ENCODE results near the gene PTPN1. TPM values are rescaled to one million over a fixed set of nuclear protein-coding genes. Genes with fewer than 3 reads are reported as not detected.

Gene PTPN1
- total and polyA plus RNA-seq, 4 donors: 5.8 to 10.6 (median 9.7) TPM

DNA sequence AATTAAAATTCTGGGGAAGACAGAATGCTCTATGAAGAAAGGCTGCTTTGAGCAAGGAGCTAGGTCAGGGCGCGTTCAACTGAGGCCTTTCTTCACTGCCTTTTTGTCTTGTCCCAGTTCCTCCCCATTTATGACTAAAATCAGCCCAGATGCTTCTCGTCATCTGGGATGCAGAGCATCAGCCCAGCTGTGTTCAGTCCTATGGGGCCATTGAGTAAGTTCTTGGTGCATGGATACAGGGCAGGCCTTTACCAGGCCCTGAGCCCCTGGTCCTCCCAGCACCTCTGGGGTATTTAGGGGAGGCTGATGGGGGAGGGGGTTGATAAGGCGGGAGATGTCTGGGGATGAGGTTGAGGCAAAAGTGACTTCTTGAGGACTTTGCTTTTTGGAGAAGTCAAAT, 55.7 kb downstream of the PTPN1 start:
- no peak overlapping the region for H3K27ac ChIP-seq (ENCODE audit: low read depth in 1 of 2, low read length in 2 of 2)
- no peak for DNase-seq (ENCODE audit: low spot score)
- TF ChIP-seq HNF4G (IDR thresholded peaks at IDR 0.05): no peak
- TF ChIP-seq, protein P1, sequence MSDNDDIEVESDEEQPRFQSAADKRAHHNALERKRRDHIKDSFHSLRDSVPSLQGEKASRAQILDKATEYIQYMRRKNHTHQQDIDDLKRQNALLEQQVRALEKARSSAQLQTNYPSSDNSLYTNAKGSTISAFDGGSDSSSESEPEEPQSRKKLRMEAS (IDR thresholded peaks at IDR 0.05): no peak
- TF ChIP-seq EGR1 (IDR thresholded peaks at IDR 0.05; ENCODE audit: low read depth in 2 of 2): no peak
- TF ChIP-seq HNF4A (conservative IDR thresholded peaks at IDR 0.05): no peak
- no peak for TF ChIP-seq TAF1 (conservative IDR thresholded peaks at IDR 0.05)
- TF ChIP-seq RXRA (IDR thresholded peaks at IDR 0.05): no peak
- TF ChIP-seq RAD21 (IDR thresholded peaks at IDR 0.05): no peak
- no peaks in the 10 kb centered on the region for H3K9me3 ChIP-seq (ENCODE audit: control insufficient read depth in 4 of 4, low read length in 3 of 4)
- 96% methylated on average over 4 of the region's 4 CpGs for WGBS
- H3K36me3 ChIP-seq (ENCODE audit: control insufficient read depth in 4 of 4, insufficient read depth in 3 of 4, low read depth in 1 of 4, low read length in 3 of 4): peaks cover 7 to 29% (median 17%) of the 10 kb centered on the region in 4 donors
- peaks cover 0 to 7% (median 4%) of the 10 kb centered on the region in 4 donors for H3K4me1 ChIP-seq (ENCODE audit: control insufficient read depth in 4 of 4, insufficient read depth in 4 of 4, low read length in 3 of 4)
- H3K9ac ChIP-seq (ENCODE audit: low read depth in 1 of 2, low read length in 2 of 2): no peak overlapping the region
- no peaks in the 10 kb centered on the region for H3K27me3 ChIP-seq (ENCODE audit: control insufficient read depth in 4 of 4, insufficient read depth in 4 of 4, low read length in 3 of 4)
- H3K4me3 ChIP-seq (ENCODE audit: low read depth in 1 of 3, low read length in 3 of 3): no peak overlapping the region

DNA sequence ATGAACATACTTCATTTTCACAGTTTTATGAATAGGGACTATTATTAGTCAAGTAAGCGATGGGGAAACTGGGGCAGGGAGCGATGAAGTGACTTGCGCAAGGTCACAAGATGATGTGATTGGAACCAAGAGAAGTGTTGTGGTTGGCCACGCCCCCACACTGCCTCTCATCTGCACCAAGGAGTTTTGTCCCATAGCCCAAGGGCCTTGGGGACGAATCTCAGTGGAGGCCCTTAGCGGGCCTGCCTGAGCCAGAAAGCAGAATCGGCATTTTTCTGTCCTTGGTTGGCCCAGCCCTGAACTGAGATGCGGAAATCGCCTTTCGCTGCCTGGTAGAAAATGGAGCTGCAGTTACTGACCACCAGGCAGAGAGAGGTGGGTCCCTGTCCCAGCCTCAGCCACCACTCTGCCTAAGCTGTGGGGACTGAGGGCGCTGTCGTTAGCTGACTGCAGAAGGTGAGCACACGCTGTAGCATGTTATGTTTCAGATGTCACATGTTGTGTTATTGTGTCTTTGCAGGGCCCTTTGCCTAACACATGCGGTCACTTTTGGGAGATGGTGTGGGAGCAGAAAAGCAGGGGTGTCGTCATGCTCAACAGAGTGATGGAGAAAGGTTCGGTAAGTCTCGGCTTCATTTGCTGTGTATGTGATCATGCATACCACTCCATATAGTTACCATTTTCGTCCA, 57.8 kb downstream of the PTPN1 start:
- Histone ChIP-seq H3K4me3 (ENCODE audit: low read depth in 1 of 3, low read length in 3 of 3) (no peak overlapping the region), H3K27me3 (ENCODE audit: control insufficient read depth in 4 of 4, insufficient read depth in 4 of 4, low read length in 3 of 4) (no peaks in the 10 kb centered on the region), H3K4me1 (ENCODE audit: control insufficient read depth in 4 of 4, insufficient read depth in 4 of 4, low read length in 3 of 4) (peaks cover 4 to 13% (median 10%) of the 10 kb centered on the region in 4 donors), H3K27ac (ENCODE audit: low read depth in 1 of 2, low read length in 2 of 2) (no peak overlapping the region), H3K9ac (ENCODE audit: low read depth in 1 of 2, low read length in 2 of 2) (no peak overlapping the region), H3K9me3 (ENCODE audit: control insufficient read depth in 4 of 4, low read length in 3 of 4) (no peaks in the 10 kb centered on the region), H3K36me3 (ENCODE audit: control insufficient read depth in 4 of 4, insufficient read depth in 3 of 4, low read depth in 1 of 4, low read length in 3 of 4) (peaks cover 4 to 19% (median 16%) of the 10 kb centered on the region in 4 donors)
- WGBS: 95% methylated on average over 18 of the region's 18 CpGs
- DNase-seq (ENCODE audit: low spot score): no peak
- TF ChIP-seq, protein P1 (IDR thresholded peaks at IDR 0.05): no peak
- TF ChIP-seq HNF4G (IDR thresholded peaks at IDR 0.05) (no peak), FOXA2 (IDR thresholded peaks at IDR 0.05) (no peak), RAD21 (IDR thresholded peaks at IDR 0.05) (no peak), RXRA (IDR thresholded peaks at IDR 0.05) (no peak), YY1 (IDR thresholded peaks at IDR 0.05) (no peak), GABPA (IDR thresholded peaks at IDR 0.05 in 1 of 2, conservative IDR thresholded peaks at IDR 0.05 in 1 of 2) (no peak), SP1 (IDR thresholded peaks at IDR 0.05) (no peak), TAF1 (conservative IDR thresholded peaks at IDR 0.05) (no peak), FOXA1 (IDR thresholded peaks at IDR 0.05) (no peak), JUND (IDR thresholded peaks at IDR 0.05) (no peak), HNF4A (conservative IDR thresholded peaks at IDR 0.05) (no peak), NR2F2 (IDR thresholded peaks at IDR 0.05) (no peak), EGR1 (IDR thresholded peaks at IDR 0.05; ENCODE audit: low read depth in 2 of 2) (no peak)
- TF ChIP-seq, protein P2, sequence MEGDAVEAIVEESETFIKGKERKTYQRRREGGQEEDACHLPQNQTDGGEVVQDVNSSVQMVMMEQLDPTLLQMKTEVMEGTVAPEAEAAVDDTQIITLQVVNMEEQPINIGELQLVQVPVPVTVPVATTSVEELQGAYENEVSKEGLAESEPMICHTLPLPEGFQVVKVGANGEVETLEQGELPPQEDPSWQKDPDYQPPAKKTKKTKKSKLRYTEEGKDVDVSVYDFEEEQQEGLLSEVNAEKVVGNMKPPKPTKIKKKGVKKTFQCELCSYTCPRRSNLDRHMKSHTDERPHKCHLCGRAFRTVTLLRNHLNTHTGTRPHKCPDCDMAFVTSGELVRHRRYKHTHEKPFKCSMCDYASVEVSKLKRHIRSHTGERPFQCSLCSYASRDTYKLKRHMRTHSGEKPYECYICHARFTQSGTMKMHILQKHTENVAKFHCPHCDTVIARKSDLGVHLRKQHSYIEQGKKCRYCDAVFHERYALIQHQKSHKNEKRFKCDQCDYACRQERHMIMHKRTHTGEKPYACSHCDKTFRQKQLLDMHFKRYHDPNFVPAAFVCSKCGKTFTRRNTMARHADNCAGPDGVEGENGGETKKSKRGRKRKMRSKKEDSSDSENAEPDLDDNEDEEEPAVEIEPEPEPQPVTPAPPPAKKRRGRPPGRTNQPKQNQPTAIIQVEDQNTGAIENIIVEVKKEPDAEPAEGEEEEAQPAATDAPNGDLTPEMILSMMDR (IDR thresholded peaks at IDR 0.05; ENCODE audit: low read depth, low read length, missing input control): no peak
- TF ChIP-seq, protein P3, sequence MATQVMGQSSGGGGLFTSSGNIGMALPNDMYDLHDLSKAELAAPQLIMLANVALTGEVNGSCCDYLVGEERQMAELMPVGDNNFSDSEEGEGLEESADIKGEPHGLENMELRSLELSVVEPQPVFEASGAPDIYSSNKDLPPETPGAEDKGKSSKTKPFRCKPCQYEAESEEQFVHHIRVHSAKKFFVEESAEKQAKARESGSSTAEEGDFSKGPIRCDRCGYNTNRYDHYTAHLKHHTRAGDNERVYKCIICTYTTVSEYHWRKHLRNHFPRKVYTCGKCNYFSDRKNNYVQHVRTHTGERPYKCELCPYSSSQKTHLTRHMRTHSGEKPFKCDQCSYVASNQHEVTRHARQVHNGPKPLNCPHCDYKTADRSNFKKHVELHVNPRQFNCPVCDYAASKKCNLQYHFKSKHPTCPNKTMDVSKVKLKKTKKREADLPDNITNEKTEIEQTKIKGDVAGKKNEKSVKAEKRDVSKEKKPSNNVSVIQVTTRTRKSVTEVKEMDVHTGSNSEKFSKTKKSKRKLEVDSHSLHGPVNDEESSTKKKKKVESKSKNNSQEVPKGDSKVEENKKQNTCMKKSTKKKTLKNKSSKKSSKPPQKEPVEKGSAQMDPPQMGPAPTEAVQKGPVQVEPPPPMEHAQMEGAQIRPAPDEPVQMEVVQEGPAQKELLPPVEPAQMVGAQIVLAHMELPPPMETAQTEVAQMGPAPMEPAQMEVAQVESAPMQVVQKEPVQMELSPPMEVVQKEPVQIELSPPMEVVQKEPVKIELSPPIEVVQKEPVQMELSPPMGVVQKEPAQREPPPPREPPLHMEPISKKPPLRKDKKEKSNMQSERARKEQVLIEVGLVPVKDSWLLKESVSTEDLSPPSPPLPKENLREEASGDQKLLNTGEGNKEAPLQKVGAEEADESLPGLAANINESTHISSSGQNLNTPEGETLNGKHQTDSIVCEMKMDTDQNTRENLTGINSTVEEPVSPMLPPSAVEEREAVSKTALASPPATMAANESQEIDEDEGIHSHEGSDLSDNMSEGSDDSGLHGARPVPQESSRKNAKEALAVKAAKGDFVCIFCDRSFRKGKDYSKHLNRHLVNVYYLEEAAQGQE (IDR thresholded peaks at IDR 0.05): no peak
- TF ChIP-seq, protein P4, sequence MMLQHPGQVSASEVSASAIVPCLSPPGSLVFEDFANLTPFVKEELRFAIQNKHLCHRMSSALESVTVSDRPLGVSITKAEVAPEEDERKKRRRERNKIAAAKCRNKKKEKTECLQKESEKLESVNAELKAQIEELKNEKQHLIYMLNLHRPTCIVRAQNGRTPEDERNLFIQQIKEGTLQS (IDR thresholded peaks at IDR 0.05): no peak
- TF ChIP-seq, protein P5, sequence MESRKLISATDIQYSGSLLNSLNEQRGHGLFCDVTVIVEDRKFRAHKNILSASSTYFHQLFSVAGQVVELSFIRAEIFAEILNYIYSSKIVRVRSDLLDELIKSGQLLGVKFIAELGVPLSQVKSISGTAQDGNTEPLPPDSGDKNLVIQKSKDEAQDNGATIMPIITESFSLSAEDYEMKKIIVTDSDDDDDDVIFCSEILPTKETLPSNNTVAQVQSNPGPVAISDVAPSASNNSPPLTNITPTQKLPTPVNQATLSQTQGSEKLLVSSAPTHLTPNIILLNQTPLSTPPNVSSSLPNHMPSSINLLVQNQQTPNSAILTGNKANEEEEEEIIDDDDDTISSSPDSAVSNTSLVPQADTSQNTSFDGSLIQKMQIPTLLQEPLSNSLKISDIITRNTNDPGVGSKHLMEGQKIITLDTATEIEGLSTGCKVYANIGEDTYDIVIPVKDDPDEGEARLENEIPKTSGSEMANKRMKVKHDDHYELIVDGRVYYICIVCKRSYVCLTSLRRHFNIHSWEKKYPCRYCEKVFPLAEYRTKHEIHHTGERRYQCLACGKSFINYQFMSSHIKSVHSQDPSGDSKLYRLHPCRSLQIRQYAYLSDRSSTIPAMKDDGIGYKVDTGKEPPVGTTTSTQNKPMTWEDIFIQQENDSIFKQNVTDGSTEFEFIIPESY (IDR thresholded peaks at IDR 0.05): no peak
